ENCODE results near the gene OSBP. TPM values are rescaled to one million over a fixed set of nuclear protein-coding genes. Genes with fewer than 3 reads are reported as not detected.
A peak's percentile ranks its signal among the peaks of the same experiment; 100 is the strongest.

The OSBP gene
- total RNA-seq, 1 donor from 2014 or later, result 60.5 TPM

- Histone ChIP-seq H3K27ac (ENCODE audit: low read depth, low read length) (peak overlapping the region; percentile 85), H3K27me3 (ENCODE audit: control insufficient read depth in 3 of 3, insufficient read depth in 3 of 3, low read length in 3 of 3) (no peaks in the 10 kb centered on the region), H3K4me1 (ENCODE audit: control insufficient read depth in 3 of 3, insufficient read depth in 3 of 3, low read length in 3 of 3) (peaks cover 53 to 69% (median 68%) of the 10 kb centered on the region in 3 donors), H3K36me3 (ENCODE audit: control insufficient read depth in 3 of 3, insufficient read depth in 3 of 3, low read length in 3 of 3) (peaks cover 15 to 46% (median 42%) of the 10 kb centered on the region in 3 donors), H3K9me3 (ENCODE audit: control insufficient read depth in 3 of 3, low read length in 3 of 3) (no peaks in the 10 kb centered on the region), H3K4me3 (ENCODE audit: low read length in 3 of 3) (no peak overlapping the region), H3K9ac (ENCODE audit: low read depth in 1 of 3, low read length in 3 of 3) (no peak overlapping the region)
Observed at GRCh38 chr11:59610289-59610688, 5.3 kb downstream of the OSBP start.

- Histone ChIP-seq H3K36me3 (ENCODE audit: control insufficient read depth in 3 of 3, insufficient read depth in 3 of 3, low read length in 3 of 3) (peaks cover 16 to 55% (median 53%) of the 10 kb centered on the region in 3 donors), H3K9me3 (ENCODE audit: control insufficient read depth in 3 of 3, low read length in 3 of 3) (no peaks in the 10 kb centered on the region), H3K4me3 (ENCODE audit: low read length in 3 of 3) (no peak overlapping the region), H3K27me3 (ENCODE audit: control insufficient read depth in 3 of 3, insufficient read depth in 3 of 3, low read length in 3 of 3) (no peaks in the 10 kb centered on the region), H3K27ac (ENCODE audit: low read depth, low read length) (peak overlapping the region; percentile 40), H3K4me1 (ENCODE audit: control insufficient read depth in 3 of 3, insufficient read depth in 3 of 3, low read length in 3 of 3) (peaks cover 41 to 64% (median 57%) of the 10 kb centered on the region in 3 donors), H3K9ac (ENCODE audit: low read depth in 1 of 3, low read length in 3 of 3) (no peak overlapping the region)
Observed at GRCh38 chr11:59607703-59608454, 7.7 kb downstream of the OSBP start.

- Histone ChIP-seq H3K9ac (ENCODE audit: low read depth in 1 of 3, low read length in 3 of 3) (no peak overlapping the region), H3K27ac (ENCODE audit: low read depth, low read length) (no peak overlapping the region), H3K4me1 (ENCODE audit: control insufficient read depth in 3 of 3, insufficient read depth in 3 of 3, low read length in 3 of 3) (peaks cover 13 to 24% (median 17%) of the 10 kb centered on the region in 3 donors), H3K27me3 (ENCODE audit: control insufficient read depth in 3 of 3, insufficient read depth in 3 of 3, low read length in 3 of 3) (no peaks in the 10 kb centered on the region), H3K9me3 (ENCODE audit: control insufficient read depth in 3 of 3, low read length in 3 of 3) (no peaks in the 10 kb centered on the region), H3K36me3 (ENCODE audit: control insufficient read depth in 3 of 3, insufficient read depth in 3 of 3, low read length in 3 of 3) (peaks cover 57 to 81% (median 78%) of the 10 kb centered on the region in 3 donors), H3K4me3 (ENCODE audit: low read length in 3 of 3) (no peak overlapping the region)
Observed at GRCh38 chr11:59602432-59602831, 13.1 kb downstream of the OSBP start.

- Histone ChIP-seq H3K27me3 (ENCODE audit: control insufficient read depth in 3 of 3, insufficient read depth in 3 of 3, low read length in 3 of 3) (no peaks in the 10 kb centered on the region), H3K9ac (ENCODE audit: low read depth in 1 of 3, low read length in 3 of 3) (no peak overlapping the region), H3K36me3 (ENCODE audit: control insufficient read depth in 3 of 3, insufficient read depth in 3 of 3, low read length in 3 of 3) (peaks cover 52 to 79% (median 76%) of the 10 kb centered on the region in 3 donors), H3K4me1 (ENCODE audit: control insufficient read depth in 3 of 3, insufficient read depth in 3 of 3, low read length in 3 of 3) (peaks cover 11 to 20% (median 11%) of the 10 kb centered on the region in 3 donors), H3K9me3 (ENCODE audit: control insufficient read depth in 3 of 3, low read length in 3 of 3) (no peaks in the 10 kb centered on the region), H3K4me3 (ENCODE audit: low read length in 3 of 3) (no peak overlapping the region), H3K27ac (ENCODE audit: low read depth, low read length) (no peak overlapping the region)
Observed at GRCh38 chr11:59601788-59602187, 13.8 kb downstream of the OSBP start.

GRCh38 chr11:59600636-59601035, 14.9 kb downstream of the OSBP start:
- peaks cover 6 to 8% (median 6%) of the 10 kb centered on the region in 3 donors for H3K4me1 ChIP-seq (ENCODE audit: control insufficient read depth in 3 of 3, insufficient read depth in 3 of 3, low read length in 3 of 3)
- H3K27me3 ChIP-seq (ENCODE audit: control insufficient read depth in 3 of 3, insufficient read depth in 3 of 3, low read length in 3 of 3), result no peaks in the 10 kb centered on the region
- H3K9ac ChIP-seq (ENCODE audit: low read depth in 1 of 3, low read length in 3 of 3), result no peak overlapping the region
- no peak overlapping the region for H3K27ac ChIP-seq (ENCODE audit: low read depth, low read length)
- peaks cover 50 to 78% (median 74%) of the 10 kb centered on the region in 3 donors for H3K36me3 ChIP-seq (ENCODE audit: control insufficient read depth in 3 of 3, insufficient read depth in 3 of 3, low read length in 3 of 3)
- H3K4me3 ChIP-seq (ENCODE audit: low read length in 3 of 3), result no peak overlapping the region
- H3K9me3 ChIP-seq (ENCODE audit: control insufficient read depth in 3 of 3, low read length in 3 of 3), result no peaks in the 10 kb centered on the region

GRCh38 chr11:59600234-59600633, 15.3 kb downstream of the OSBP start:
- no peaks in the 10 kb centered on the region for H3K27me3 ChIP-seq (ENCODE audit: control insufficient read depth in 3 of 3, insufficient read depth in 3 of 3, low read length in 3 of 3)
- no peak overlapping the region for H3K9ac ChIP-seq (ENCODE audit: low read depth in 1 of 3, low read length in 3 of 3)
- H3K36me3 ChIP-seq (ENCODE audit: control insufficient read depth in 3 of 3, insufficient read depth in 3 of 3, low read length in 3 of 3), result peaks cover 49 to 79% (median 71%) of the 10 kb centered on the region in 3 donors
- H3K27ac ChIP-seq (ENCODE audit: low read depth, low read length), result no peak overlapping the region
- H3K4me3 ChIP-seq (ENCODE audit: low read length in 3 of 3), result no peak overlapping the region
- no peaks in the 10 kb centered on the region for H3K9me3 ChIP-seq (ENCODE audit: control insufficient read depth in 3 of 3, low read length in 3 of 3)
- peaks cover 3 to 6% (median 3%) of the 10 kb centered on the region in 3 donors for H3K4me1 ChIP-seq (ENCODE audit: control insufficient read depth in 3 of 3, insufficient read depth in 3 of 3, low read length in 3 of 3)

- H3K4me1 ChIP-seq (ENCODE audit: control insufficient read depth in 3 of 3, insufficient read depth in 3 of 3, low read length in 3 of 3), result peaks cover 3 to 6% (median 3%) of the 10 kb centered on the region in 3 donors
- no peaks in the 10 kb centered on the region for H3K9me3 ChIP-seq (ENCODE audit: control insufficient read depth in 3 of 3, low read length in 3 of 3)
- H3K4me3 ChIP-seq (ENCODE audit: low read length in 3 of 3), result no peak overlapping the region
- H3K9ac ChIP-seq (ENCODE audit: low read depth in 1 of 3, low read length in 3 of 3), result no peak overlapping the region
- H3K27me3 ChIP-seq (ENCODE audit: control insufficient read depth in 3 of 3, insufficient read depth in 3 of 3, low read length in 3 of 3), result no peaks in the 10 kb centered on the region
- H3K36me3 ChIP-seq (ENCODE audit: control insufficient read depth in 3 of 3, insufficient read depth in 3 of 3, low read length in 3 of 3), result peaks cover 58 to 90% (median 82%) of the 10 kb centered on the region in 3 donors
- no peak overlapping the region for H3K27ac ChIP-seq (ENCODE audit: low read depth, low read length)
Observed at GRCh38 chr11:59598961-59599360, 16.6 kb downstream of the OSBP start.

GRCh38 chr11:59584294-59584693, 31.3 kb downstream of the OSBP start:
- Histone ChIP-seq H3K4me1 (ENCODE audit: control insufficient read depth in 3 of 3, insufficient read depth in 3 of 3, low read length in 3 of 3) (no peaks in the 10 kb centered on the region), H3K9me3 (ENCODE audit: control insufficient read depth in 3 of 3, low read length in 3 of 3) (no peaks in the 10 kb centered on the region), H3K36me3 (ENCODE audit: control insufficient read depth in 3 of 3, insufficient read depth in 3 of 3, low read length in 3 of 3) (peaks cover 15 to 47% (median 38%) of the 10 kb centered on the region in 3 donors), H3K27me3 (ENCODE audit: control insufficient read depth in 3 of 3, insufficient read depth in 3 of 3, low read length in 3 of 3) (no peaks in the 10 kb centered on the region), H3K4me3 (ENCODE audit: low read length in 3 of 3) (no peak overlapping the region), H3K9ac (ENCODE audit: low read depth in 1 of 3, low read length in 3 of 3) (no peak overlapping the region), H3K27ac (ENCODE audit: low read depth, low read length) (no peak overlapping the region)

GRCh38 chr11:59582006-59582405, 33.6 kb downstream of the OSBP start:
- H3K27ac ChIP-seq (ENCODE audit: low read depth, low read length), result no peak overlapping the region
- H3K27me3 ChIP-seq (ENCODE audit: control insufficient read depth in 3 of 3, insufficient read depth in 3 of 3, low read length in 3 of 3), result no peaks in the 10 kb centered on the region
- no peak overlapping the region for H3K9ac ChIP-seq (ENCODE audit: low read depth in 1 of 3, low read length in 3 of 3)
- no peak overlapping the region for H3K4me3 ChIP-seq (ENCODE audit: low read length in 3 of 3)
- H3K9me3 ChIP-seq (ENCODE audit: control insufficient read depth in 3 of 3, low read length in 3 of 3), result no peaks in the 10 kb centered on the region
- no peaks in the 10 kb centered on the region for H3K4me1 ChIP-seq (ENCODE audit: control insufficient read depth in 3 of 3, insufficient read depth in 3 of 3, low read length in 3 of 3)
- H3K36me3 ChIP-seq (ENCODE audit: control insufficient read depth in 3 of 3, insufficient read depth in 3 of 3, low read length in 3 of 3), result peaks cover 26 to 63% (median 46%) of the 10 kb centered on the region in 3 donors

GRCh38 chr11:59578369-59578768, 37.2 kb downstream of the OSBP start:
- Histone ChIP-seq H3K4me3 (ENCODE audit: low read length in 3 of 3) (no peak overlapping the region), H3K27ac (ENCODE audit: low read depth, low read length) (no peak overlapping the region), H3K9me3 (ENCODE audit: control insufficient read depth in 3 of 3, low read length in 3 of 3) (no peaks in the 10 kb centered on the region), H3K36me3 (ENCODE audit: control insufficient read depth in 3 of 3, insufficient read depth in 3 of 3, low read length in 3 of 3) (peaks cover 35 to 65% (median 57%) of the 10 kb centered on the region in 3 donors), H3K4me1 (ENCODE audit: control insufficient read depth in 3 of 3, insufficient read depth in 3 of 3, low read length in 3 of 3) (peaks cover 0 to 5% (median 0%) of the 10 kb centered on the region in 3 donors), H3K27me3 (ENCODE audit: control insufficient read depth in 3 of 3, insufficient read depth in 3 of 3, low read length in 3 of 3) (no peaks in the 10 kb centered on the region), H3K9ac (ENCODE audit: low read depth in 1 of 3, low read length in 3 of 3) (no peak overlapping the region)
